Type B pancreatic cell (in vitro differentiated cells): ENCODE results near the gene NIM1K. TPM values are rescaled to one million over a fixed set of nuclear protein-coding genes. Genes with fewer than 3 reads are reported as not detected.

Experiments
- DNase-seq: peaks from one replicate; pipeline ENCODE4 v3.0.0; 2021; ENCODE audit warnings: mixed read lengths; ENCODE audit not compliant: unreplicated experiment; ENCODE audit errors: extremely low spot score
- H3K27ac Mint-ChIP-seq: 2 replicates; pipeline ENCODE4 v1.8.0; 2021; ENCODE audit warnings: mild to moderate bottlenecking, mixed read lengths
- H3K27me3 Mint-ChIP-seq: 2 replicates; pipeline ENCODE4 v1.8.0; 2021; ENCODE audit warnings: mixed read lengths
- H3K36me3 Mint-ChIP-seq: 2 replicates; pipeline ENCODE4 v1.8.0; 2021; ENCODE audit warnings: mixed read lengths
- H3K4me1 Mint-ChIP-seq: one replicate; pipeline ENCODE4 v1.8.0; 2021; ENCODE audit warnings: mixed read lengths; ENCODE audit not compliant: unreplicated experiment
- H3K4me3 Mint-ChIP-seq: 2 replicates; pipeline ENCODE4 v1.8.0; 2021; ENCODE audit warnings: mild to moderate bottlenecking, mixed read lengths
- H3K9me3 Mint-ChIP-seq: 2 replicates; pipeline ENCODE4 v1.8.0; 2021; ENCODE audit warnings: mixed read lengths
- CTCF ChIP-seq: fragments of 200-600 bp; sonication (generic); conservative IDR thresholded peaks from 2 replicates; pipeline ENCODE4 v1.5.0; 2021; ENCODE audit warnings: antibody characterized with exemption, mild to moderate bottlenecking
- total RNA-seq: library from RNA; stranded (reverse); gene quantifications from 2 replicates; pipeline ENCODE4 v1.2.1, GENCODE V29; 2021; ENCODE audit warnings: low replicate concordance

The NIM1K gene
- total RNA-seq, 1 donor from 2014 or later: 0.43 TPM

- peak within 1 kb of the TSS; percentile 96 for H3K27ac Mint-ChIP-seq
- TF ChIP-seq CTCF: peak; percentile 9
Measured at GRCh38 chr5:43313035-43313853, 121.2 kb downstream of the NIM1K start, which contains the start of gene HMGCS1. Gene HMGCS1 (minus strand): TSS chr5:43313412. CDS start chr5:43298965, 14,447 bp downstream.

GRCh38 chr5:43313854-43314457, 121.9 kb downstream of the NIM1K start:
- H3K36me3 Mint-ChIP-seq: peaks cover 4% of the 10 kb centered on the region
- H3K4me3 Mint-ChIP-seq: peak overlapping the region; percentile 99
- peaks cover 46% of the 10 kb centered on the region for H3K4me1 Mint-ChIP-seq
- DNase-seq: no peak
- H3K27ac Mint-ChIP-seq: peak overlapping the region; percentile 96
- no peaks in the 10 kb centered on the region for H3K27me3 Mint-ChIP-seq
- H3K9me3 Mint-ChIP-seq: peaks cover 5% of the 10 kb centered on the region
- no peak for TF ChIP-seq CTCF

More at GRCh38 chr5:43313035-43313853, 121.2 kb downstream of the NIM1K start, which contains the start of gene HMGCS1:
- Mint-ChIP-seq H3K27me3 (no peaks in the 10 kb centered on the region), H3K4me3 (peak within 1 kb of the TSS; percentile 99), H3K36me3 (peaks cover 4% of the 10 kb centered on the region), H3K4me1 (peaks cover 49% of the 10 kb centered on the region), H3K9me3 (peaks cover 5% of the 10 kb centered on the region)
- peak; percentile 97 for DNase-seq

DNA sequence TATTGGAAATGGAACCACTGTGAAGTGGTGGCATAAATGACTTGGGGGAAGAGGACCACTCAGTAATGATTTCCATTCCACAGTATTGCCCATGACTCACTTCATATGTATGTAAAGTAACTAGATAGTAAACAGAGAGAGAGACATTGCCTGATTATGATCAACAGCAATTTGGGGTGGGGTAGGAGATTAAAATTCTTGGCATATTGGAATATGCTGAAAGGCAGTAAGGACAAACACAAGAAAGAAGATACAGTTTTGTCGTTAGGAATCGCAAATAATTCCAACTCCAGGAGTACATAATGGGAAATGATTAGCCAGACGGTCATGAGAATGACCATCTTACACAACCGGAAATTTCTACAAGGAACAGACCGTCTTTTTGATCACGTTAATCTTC, 122.7 kb downstream of the NIM1K start:
- no peak overlapping the region for H3K4me3 Mint-ChIP-seq
- H3K4me1 Mint-ChIP-seq: peaks cover 39% of the 10 kb centered on the region
- no peaks in the 10 kb centered on the region for H3K27me3 Mint-ChIP-seq
- peaks cover 5% of the 10 kb centered on the region for H3K9me3 Mint-ChIP-seq
- H3K27ac Mint-ChIP-seq: no peak overlapping the region
- peaks cover 4% of the 10 kb centered on the region for H3K36me3 Mint-ChIP-seq
- TF ChIP-seq CTCF: no peak
- DNase-seq: no peak

GRCh38 chr5:43315263-43315662, 123.2 kb downstream of the NIM1K start:
- Mint-ChIP-seq H3K4me1 (peaks cover 33% of the 10 kb centered on the region), H3K9me3 (peaks cover 5% of the 10 kb centered on the region), H3K27me3 (no peaks in the 10 kb centered on the region), H3K4me3 (no peak overlapping the region), H3K36me3 (peaks cover 4% of the 10 kb centered on the region), H3K27ac (peak overlapping the region; percentile 4)
- TF ChIP-seq CTCF: no peak
- no peak for DNase-seq

- no peaks in the 10 kb centered on the region for H3K27me3 Mint-ChIP-seq
- peaks cover 4% of the 10 kb centered on the region for H3K36me3 Mint-ChIP-seq
- H3K4me3 Mint-ChIP-seq: no peak overlapping the region
- H3K4me1 Mint-ChIP-seq: peaks cover 31% of the 10 kb centered on the region
- peak overlapping the region; percentile 4 for H3K27ac Mint-ChIP-seq
- no peak for TF ChIP-seq CTCF
- DNase-seq: no peak
- H3K9me3 Mint-ChIP-seq: peaks cover 7% of the 10 kb centered on the region
Measured at GRCh38 chr5:43315682-43316081, 123.7 kb downstream of the NIM1K start.
